HG03280 (cell line): Measurements from ENCODE around the gene KRT222.

Source experiments
- ATAC-seq: cut with Tn5 transposase; IDR thresholded peaks from one replicate; pipeline ENCODE4 v1.9.1; 2021; ENCODE audit warnings: mild to moderate bottlenecking, moderate library complexity; ENCODE audit not compliant: unreplicated experiment

KRT222 gene

DNA sequence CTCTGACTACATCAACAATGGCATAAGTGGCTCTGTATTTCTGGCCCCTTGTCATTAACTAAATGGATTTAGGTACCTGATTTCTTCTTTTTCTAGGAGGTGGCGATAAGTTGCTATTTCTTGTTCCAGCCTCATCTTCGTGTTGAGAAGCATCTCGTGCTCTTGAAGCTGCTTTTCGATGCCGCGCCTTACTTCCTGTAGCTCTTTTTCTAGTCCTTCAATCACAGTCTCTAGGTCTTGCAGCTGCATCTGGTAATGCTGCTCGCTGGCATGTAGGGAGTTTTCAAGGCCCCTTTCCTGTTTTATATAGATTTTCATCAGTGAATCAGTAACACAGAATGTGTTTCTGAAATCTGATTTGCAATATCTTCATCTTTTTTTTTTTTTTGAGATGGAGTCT, 5.1 kb downstream of the KRT222 start:
- ATAC-seq, result no peak

DNA sequence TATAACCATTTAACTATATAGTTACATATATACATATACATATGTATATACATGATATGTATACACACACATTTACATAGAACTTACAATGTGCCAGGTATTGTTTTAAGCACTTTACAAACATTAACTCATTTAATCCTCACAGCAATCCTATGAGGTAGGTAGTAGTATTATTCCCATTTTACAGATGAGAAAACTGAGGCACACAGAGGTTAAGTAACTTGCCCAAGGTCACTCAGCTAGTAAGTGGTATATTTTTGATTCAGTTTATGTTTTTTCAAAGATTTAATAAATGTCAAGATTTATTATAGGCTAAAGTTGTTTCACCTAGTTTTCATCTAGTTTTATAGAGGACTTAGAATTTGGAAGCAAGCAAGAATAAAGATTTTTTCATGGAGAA, 6.6 kb downstream of the KRT222 start:
- ATAC-seq, result no peak

DNA sequence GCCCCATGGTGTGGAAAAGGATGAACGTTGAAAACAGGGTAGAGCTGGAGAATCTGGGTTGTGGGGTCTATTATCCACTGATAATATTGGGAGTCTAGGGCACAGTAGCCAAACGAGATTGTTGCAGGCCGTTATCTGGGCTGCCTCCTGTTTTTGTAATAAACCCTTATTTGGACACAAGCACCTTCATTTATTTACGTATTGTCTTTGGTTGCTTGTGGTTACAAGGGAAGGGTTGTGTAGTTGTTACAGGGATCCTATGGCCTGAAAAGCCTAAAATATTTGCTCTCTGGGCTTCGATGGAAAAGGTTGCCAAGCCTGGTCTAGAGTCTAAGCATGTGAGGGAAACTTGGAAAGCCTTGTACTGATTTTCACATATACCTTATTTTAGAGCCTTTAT, 13.0 kb downstream of the KRT222 start:
- ATAC-seq, result no peak

DNA sequence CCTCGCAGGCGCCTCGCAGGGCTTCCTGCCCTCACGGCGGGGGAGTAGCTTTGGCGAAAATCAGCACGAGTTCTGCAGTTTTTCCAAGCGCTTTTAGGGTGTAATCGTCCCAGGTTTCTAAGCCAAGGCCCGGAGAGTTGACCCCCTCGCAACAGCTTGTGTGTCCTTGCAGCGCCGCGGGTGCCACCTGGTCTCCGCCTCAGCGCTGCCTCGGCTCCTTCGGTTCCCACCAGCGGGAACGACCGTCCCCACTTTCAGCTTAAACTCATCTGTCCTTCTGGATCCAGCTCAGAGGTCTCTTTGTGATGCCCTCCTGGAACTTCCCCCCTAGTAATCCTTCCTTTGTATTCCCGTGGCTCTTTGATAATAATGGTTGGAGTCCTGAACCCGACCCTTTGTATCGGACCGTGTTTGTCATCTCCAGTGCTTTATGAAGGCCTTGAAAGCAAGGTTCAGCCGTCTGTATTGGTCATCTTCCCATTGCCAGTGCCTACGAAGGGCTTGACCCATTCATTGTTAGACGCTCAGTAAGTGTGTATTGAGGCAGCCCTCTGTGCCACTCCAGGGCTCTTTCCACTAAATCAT, 16.5 kb downstream of the KRT222 start:
- peak; percentile 20 for ATAC-seq

DNA sequence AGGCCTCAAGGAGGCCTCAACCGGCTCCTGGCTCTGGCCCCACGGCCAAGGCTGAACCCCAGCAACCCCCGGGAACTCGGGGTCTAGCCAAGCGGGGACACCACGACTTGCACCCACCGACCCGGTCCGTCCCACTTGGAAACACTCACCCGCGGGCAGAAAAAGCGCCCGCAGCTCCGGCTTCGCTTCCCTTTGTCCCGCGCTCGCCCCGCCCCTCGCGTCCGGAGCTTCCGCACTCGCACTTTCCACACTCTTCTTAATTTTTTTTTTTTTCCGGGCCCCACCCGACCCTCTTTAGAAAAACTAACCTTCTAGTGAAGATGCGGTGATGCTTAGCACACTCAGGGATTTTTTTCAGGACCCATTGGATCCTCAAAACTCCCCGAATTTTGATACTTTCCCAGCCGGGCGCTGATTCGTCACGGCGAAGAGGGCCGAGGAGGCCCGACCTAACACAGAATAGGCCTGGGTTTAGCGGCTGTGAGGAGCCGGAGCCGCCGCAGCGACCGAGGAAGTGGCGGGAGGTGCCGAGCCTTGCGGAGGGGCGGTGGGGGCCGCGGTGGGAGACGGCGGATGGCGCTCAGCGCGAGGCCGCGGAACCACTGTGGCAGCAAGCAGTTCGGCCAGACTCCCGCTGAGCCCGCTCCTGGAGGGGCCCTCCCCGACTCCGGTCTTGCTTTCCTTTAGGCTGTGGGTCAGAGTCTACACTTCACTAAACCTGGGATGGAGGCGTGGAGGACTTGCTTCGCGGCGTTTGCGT, 17.2 kb downstream of the KRT222 start, which contains the start of gene SMARCE1:
Gene SMARCE1 (minus strand): TSS at position 195 of the 760 bp plus-strand sequence. CDS start 2,016 bp downstream, outside the sequence.
- ATAC-seq, result peak; percentile 56

DNA sequence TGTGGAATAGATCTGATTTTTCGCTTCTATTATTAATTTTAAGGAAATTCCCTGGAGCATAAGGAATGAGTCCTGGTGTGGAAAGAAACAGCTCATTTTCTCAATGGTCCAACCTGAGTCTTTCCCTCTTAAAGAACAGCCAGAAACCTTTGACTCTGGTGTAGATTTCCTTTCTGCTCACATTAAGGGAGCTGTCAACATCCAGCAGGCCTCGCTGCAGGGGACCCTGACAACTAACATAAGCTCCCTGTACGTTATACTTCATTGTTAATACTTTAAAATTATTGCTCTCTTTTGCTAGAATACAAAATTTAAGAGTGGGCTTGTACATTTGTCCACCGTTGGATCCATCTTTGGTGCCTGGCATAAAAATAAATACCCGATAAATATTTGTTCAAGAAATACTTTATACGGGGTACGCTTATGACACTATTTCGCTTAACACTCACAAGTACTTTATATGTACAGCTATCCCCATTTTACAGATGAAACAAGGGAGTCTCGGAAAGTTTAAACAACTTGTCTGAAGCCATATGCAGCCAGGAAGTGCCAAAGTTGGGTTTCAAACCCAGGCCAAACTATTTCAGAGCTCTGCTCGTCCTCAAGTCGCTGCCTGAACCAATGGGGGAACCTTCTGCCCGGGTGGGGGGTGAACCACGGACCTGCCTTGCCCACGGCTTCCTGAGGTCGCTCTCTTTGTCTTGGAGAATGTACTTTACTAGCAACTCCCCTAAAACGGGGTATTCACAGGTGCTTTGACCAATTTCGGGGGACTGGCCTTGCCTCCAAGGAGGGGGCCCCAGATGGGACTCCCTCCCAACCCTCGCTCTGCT, 18.0 kb downstream of the KRT222 start:
- ATAC-seq, result peak; percentile 30

DNA sequence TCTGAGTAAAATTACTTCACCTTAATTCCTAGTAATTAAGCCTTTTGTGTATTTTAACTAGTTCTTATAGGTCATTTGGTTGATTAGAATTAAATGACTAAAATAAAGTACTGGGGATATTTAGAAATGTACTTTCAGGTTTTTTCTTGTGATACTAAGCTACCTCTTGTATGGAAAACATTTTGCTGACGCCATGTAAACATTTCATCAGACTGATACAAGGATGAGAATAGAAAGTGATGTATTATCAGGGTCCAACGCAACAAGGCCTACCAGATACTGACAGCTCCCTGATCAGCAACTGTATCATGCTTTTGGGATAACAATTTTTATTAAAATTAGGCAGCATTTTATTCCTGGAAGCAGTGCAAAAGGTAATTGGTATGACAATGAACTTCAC, 19.0 kb downstream of the KRT222 start:
- ATAC-seq, result no peak

DNA sequence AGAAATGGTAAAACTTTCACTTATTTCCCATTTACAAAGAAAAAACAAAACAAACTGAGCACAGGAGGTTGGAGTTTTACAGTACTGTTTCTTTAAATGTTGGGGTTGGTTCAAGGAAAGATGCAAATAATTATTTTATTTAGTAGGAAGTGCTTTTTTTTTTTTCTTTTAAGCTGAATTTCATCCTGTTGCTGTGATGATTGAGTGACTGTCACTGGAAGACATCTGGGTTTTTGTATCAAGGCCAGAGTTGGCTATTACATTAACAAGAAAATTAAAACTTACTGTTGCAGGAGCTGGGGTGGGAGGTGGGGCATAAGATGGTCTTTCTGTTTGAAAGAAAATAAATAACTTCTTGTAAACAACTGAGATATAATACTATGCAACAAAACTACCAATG, 19.7 kb downstream of the KRT222 start:
- ATAC-seq, result no peak

DNA sequence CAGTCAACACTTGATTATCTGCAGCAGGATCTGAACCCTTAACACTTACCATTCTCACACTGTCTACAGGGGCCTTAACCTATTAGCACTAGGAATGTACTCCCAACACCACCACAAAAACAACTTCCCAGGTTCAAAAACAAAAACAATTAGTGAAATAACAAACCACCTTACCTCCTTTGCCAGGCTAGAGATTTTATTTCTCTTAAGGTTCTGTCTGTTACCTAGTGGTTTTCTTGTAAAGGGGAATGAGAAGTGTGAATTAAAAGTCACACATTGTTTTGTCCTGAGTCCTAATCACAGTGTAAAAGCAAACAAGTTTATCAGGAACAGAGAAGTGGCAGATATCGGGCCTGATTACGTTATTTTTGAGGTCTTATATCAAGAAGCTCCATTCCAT, 27.0 kb downstream of the KRT222 start:
- ATAC-seq, result no peak

DNA sequence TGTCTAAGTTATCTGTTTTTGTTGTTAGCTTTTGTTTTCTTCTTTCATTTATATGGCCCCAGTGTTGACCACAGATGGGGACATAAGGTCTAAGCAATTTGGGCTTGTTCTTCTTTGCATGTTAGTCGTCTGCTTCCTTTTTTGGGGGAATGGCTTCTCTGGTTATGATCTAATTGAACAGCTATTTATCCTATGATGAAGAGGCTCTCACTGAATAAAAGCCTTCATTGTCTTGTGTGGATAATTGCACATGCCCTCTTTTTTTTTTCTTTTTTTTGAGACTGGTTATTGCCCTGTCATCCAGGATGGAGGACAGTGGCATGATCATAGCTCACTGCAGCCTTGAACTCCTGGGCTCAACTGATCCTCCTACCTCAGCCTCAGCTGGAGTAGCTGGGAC, 31.1 kb downstream of the KRT222 start:
- ATAC-seq, result no peak

DNA sequence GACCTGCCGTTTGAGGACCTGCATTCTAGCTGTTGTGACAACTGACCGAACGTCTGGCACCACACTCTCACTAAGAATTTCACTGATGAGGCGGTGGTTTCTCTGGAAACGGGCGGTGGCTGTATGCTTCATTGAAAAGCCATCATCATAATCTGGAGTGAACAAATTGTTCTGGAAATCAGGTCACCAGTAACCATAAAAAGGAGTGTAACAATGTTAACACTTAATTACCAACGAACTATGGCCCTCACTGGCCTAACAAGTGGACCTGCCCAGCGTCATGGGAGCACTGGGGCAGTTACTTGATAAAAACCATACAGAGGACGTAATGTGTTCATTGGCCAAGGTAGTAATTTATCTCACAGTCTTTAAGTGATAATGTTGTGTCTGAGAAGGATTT, 32.8 kb downstream of the KRT222 start:
- ATAC-seq, result no peak

DNA sequence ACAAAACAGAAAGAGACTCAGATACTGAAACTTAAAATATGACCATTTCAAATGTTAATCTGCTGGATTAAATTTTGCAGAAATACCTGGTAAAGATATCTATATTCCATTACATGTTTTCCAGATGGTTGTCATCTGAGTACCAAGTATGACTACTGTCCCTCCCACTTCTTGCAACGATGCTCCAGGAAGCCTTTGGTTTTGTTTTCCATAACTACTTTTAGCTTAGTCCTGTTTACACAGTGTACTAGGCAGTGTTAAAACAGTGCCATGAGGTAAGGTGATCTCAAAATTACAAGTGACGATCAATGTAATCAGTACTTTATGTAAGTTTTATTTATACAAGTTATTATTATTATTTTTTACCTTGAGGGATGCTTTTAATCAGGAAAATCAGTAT, 35.1 kb downstream of the KRT222 start:
- no peak for ATAC-seq

DNA sequence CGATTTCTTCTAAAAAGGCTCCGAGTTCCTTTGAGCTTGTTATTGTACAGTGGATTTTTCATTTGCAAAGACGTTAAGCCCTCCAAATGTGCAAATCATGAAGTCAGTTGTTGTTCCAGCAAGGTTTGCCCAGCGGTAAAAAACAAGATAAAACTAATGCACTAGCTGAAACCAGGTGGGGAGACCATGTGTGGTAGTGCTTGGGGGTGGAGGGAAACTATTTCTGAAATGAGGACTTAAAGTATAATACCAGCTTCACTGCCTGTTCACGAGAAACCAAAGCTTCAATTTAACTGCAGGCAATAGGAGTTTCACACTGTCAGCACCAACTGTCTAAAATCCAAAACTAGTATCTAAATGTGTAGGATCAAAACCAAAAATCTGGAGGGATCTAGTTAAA, 39.7 kb downstream of the KRT222 start:
- ATAC-seq, result no peak

DNA sequence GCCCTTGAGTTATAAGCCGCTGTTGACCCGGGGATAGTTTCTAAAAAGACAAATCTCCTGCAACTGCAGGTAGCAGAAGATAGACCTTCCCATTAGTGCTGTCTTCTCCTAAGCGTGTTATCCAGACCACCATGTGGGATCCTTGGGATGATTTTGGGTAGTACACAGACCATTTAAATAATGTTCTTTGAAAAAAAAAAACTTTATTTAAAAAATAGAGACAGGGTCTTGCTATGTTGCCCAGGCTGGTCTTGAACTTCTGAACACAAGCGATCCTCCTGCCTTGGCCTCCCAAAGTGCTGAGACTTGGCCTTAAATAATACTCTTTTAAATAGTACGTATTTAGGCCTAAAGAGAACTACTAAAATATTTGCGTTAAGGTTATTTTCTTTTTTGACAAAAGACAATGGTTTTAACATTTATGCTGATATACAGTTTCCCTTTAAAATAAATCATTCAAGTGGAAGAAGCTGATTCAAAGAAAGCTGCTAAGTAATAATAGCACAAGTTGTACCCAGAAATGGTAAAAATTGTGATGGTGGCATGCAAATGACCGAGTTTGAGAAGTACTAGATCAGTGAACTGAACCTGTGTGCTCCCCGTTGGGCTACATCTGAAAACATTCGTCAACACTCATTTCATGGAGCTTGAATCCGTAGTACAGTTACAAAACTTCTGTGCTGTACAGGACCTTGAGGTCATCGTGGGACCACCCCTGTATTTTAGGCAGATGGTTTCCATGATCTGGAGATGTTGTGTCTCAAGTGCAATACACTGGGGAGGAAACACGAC, 41.4 kb downstream of the KRT222 start:
- no peak for ATAC-seq

DNA sequence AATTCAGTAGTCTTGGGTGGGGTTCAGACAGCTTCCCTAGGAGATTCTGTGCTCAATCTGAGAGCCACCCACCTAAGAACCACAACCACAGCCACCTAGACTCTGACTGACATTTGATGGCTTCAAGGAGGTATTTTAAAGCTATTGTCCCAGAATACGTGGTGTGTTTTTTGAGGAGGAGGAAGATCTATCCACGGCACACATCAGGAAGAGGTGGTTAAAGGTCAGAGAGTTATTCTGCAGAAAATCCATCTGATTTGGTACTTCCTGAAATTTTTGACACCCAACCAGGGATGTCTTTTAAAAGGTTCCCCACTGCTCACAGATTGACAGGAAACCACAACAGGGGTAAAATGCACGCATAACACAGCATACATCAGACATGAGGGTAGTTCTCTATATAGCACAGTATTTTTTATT, 42.5 kb downstream of the KRT222 start:
- ATAC-seq, result no peak

DNA sequence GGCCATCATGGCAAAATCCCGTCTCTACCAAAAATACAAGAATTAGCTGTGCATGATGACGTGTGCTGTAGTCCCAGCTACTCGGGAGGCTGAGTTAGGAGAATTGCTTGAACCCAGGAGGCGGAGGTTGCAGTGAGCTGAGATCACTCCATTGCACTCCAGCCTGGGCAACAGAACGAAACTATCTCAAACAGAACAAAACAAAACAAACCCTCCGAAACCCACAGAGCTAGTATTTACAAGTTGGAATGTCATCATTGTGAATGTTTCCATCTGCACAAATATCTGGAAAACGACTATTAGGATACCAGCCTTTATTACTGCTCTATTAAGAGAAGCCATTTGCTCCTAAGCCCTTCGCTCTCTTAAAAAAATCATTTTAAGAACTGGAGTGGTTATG, 43.4 kb downstream of the KRT222 start:
- no peak for ATAC-seq

DNA sequence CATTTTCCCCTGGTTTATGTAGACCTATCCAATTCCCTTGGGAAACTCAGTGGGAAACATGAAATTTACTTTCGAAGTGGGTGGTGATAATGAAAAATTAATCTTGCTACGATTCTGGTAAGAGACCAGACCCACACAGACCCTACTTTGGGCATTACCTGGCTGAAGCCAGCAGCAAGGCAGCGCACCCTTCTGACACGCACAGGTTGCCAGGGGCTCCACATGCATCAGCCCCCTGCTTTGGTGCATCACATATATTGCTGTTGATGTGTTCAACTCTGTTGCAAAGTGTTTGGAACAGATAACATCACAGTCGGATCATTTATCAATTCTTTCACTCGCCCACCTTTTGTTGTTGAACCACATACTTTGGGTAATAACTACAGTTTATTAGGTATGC, 44.0 kb downstream of the KRT222 start:
- ATAC-seq, result no peak

DNA sequence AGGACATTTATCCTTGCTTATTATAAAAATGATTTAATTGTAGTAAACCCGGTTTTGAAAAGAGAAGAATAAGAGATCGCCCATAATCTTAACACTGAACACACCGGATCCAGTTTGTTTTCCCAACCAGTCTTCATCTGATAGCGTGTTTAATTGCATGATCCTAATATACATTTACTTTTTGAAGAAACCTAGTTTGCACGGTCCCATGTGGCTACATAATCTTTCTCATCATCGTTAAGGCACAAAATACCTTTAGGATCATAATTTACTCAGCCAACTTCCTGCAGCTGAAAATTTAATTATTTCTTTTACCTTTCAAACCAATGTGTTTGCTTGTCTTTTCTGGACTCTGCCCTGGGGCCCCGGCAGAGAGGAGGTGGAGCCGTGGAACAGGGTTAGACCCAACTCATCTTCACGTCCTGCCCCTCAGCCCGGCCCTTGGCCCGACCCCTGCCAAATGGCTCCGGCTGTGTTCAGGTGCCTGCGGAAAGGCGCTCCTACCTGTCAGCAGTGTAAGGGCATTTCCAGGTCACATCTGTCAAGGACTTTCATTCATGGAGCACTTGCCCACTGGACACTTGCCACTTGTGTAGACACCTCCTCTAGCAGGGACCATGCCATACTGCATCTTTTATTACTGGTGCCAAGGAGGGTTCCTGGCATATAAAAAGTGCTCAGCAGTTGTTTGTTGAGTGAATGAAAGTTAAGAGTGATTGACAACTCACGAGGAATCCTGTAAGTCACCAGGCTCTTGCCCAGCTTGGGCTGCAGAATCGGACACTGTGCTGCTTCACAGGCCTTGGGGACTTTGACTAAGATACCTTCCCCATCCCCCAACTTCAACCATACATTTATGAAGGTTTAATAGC, 46.0 kb downstream of the KRT222 start:
- no peak for ATAC-seq

DNA sequence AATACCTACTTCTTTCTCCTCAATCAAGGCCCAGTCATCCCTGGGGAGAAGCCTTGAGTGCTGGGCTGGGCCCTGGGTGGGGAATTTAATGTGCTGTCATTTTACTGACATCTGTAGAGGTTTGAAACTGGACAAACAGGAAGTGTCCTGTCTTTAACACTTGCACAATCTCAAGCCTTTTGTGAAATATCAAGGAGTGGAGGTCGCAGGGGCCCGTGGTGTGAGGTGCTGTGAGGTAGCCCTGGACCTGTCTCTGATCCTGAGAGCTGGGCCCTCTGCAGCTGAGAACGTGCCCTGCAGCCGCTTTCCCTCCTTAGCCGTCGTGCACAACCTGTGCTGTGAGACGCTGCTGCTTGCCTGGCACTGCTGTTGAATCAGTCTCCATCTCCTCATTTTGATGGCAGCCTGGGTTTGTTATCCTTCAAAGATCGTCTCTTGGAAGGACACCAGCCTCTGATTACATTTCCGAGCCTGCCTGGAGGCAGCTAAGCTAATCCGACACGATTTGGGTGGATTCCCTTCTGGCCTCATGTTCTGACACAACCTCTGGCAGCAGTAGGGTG, 47.2 kb downstream of the KRT222 start:
- ATAC-seq, result no peak

DNA sequence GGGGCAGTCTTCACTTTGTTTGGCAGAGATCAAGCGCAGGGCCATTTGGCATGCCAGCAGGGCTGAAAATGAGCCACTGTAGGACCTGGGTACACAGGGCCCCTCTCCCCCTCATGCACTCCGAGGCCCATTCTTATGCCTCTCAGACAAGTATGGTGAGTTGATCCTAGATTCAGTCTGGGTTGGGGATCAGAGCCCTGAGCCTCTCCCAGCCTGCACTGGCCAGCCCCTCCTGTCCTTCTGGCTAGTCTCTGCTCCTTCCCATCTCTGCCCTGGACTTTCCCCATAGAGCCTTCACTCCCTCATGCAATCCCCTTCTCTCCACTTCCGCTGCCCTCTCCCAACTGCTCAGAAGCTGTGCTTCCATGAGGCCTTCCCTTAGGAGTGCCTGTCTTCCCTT, 48.4 kb downstream of the KRT222 start:
- ATAC-seq, result no peak
